NCI-H2227 treated with DMSO at 0.1 percent for 48 hours (cell line): ENCODE results near the gene PCBP3.
"Not testable (repeated sequence)": the region's sequence is repeated elsewhere in the genome, so short reads cannot be mapped to it uniquely, and the experiment has no call there.

Source experiments
- DNase-seq: peaks from one replicate; lab custom pipeline; 2025; lab: John Stamatoyannopoulos, UW

PCBP3 gene

GRCh38 chr21:45635271-45636151, 8.0 kb upstream of the PCBP3 start:
- DNase-seq = no peak

GRCh38 chr21:45636459-45636858, 7.1 kb upstream of the PCBP3 start:
- DNase-seq = no peak

GRCh38 chr21:45636951-45637646, 6.4 kb upstream of the PCBP3 start:
- DNase-seq = no peak

GRCh38 chr21:45637883-45638282, 5.6 kb upstream of the PCBP3 start:
- no peak for DNase-seq

- no peak for DNase-seq
Observed at GRCh38 chr21:45638707-45639106, 4.8 kb upstream of the PCBP3 start.

GRCh38 chr21:45639206-45640000, 4.1 kb upstream of the PCBP3 start:
- no peak for DNase-seq

GRCh38 chr21:45640001-45640887, 3.3 kb upstream of the PCBP3 start:
- DNase-seq = no peak

GRCh38 chr21:45640888-45641479, 2.5 kb upstream of the PCBP3 start:
- peak; percentile 92 for DNase-seq

GRCh38 chr21:45641480-45642035, 2.0 kb upstream of the PCBP3 start:
- DNase-seq = peak; percentile 26

GRCh38 chr21:45642122-45642813, 1.3 kb upstream of the PCBP3 start:
- DNase-seq = peak; percentile 46

- DNase-seq = peak; percentile 20
Observed at GRCh38 chr21:45644041-45644906, 749 bp downstream of the PCBP3 start.

GRCh38 chr21:45651921-45652320, 8.4 kb downstream of the PCBP3 start:
- no peak for DNase-seq

GRCh38 chr21:45655124-45655523, 11.6 kb downstream of the PCBP3 start:
- DNase-seq = no peak

GRCh38 chr21:45656114-45656513, 12.6 kb downstream of the PCBP3 start:
- DNase-seq = not testable (repeated sequence)

- not testable (repeated sequence) for DNase-seq
Observed at GRCh38 chr21:45661913-45662622, 18.5 kb downstream of the PCBP3 start.

GRCh38 chr21:45662623-45663245, 19.2 kb downstream of the PCBP3 start:
- DNase-seq = not testable (repeated sequence)

GRCh38 chr21:45669382-45669781, 25.9 kb downstream of the PCBP3 start:
- no peak for DNase-seq

- no peak for DNase-seq
Observed at GRCh38 chr21:45670731-45671130, 27.2 kb downstream of the PCBP3 start.
